Right atrium auricular region (tissue), 2 donors: ENCODE measurements around the gene CALML4. TPM values are rescaled to one million over a fixed set of nuclear protein-coding genes. Genes with fewer than 3 reads are reported as not detected.
"Not testable (repeated sequence)": the region's sequence is repeated elsewhere in the genome, so short reads cannot be mapped to it uniquely, and the experiment has no call there.

Experiments
- DNase-seq: peaks from one replicate; pipeline ENCODE4 v3.0.0-alpha.2; 2019; ENCODE audit warnings: low spot score
- H3K27ac ChIP-seq, 2 donors: fragments of 200-600 bp; sonication (generic); 1 replicate in 1 of 2; 2 replicates in 1 of 2; pipeline ENCODE4 v1.5.1; 2016 to 2019
- H3K27me3 ChIP-seq, 2 donors: fragments of 200-600 bp; sonication (generic); one replicate each; pipeline versions ENCODE4 v1.5.1 to v1.6.0; 2017 to 2019
- H3K36me3 ChIP-seq: fragments of 200-600 bp; sonication (generic); one replicate; pipeline ENCODE4 v1.5.1; 2016
- H3K4me1 ChIP-seq, 2 donors: fragments of 200-600 bp; sonication (generic); one replicate each; pipeline versions ENCODE4 v1.5.1 to v1.6.0; 2017 to 2019
- H3K4me3 ChIP-seq, 2 donors: fragments of 200-600 bp; sonication (generic); 1 replicate in 1 of 2; 2 replicates in 1 of 2; pipeline ENCODE4 v1.5.1; 2017 to 2019; ENCODE audit warnings: mild to moderate bottlenecking in 1 of 2, moderate library complexity in 1 of 2
- H3K9me3 ChIP-seq, 2 donors: fragments of 200-600 bp; sonication (generic); one replicate each; pipeline ENCODE4 v1.5.1; 2019
- CTCF ChIP-seq, 2 donors: fragments of 200-600 bp; sonication (generic); IDR thresholded peaks; one replicate each; pipeline ENCODE4 v1.5.1; 2019; ENCODE audit warnings: antibody characterized with exemption in 2 of 2
- total RNA-seq, 2 donors: library from RNA; depleted of rRNA; stranded (reverse); fragments of >200 nt; gene quantifications; one replicate each; pipeline ENCODE4 v1.1.0, GENCODE V29; 2016

The CALML4 gene
- total RNA-seq, 2 donors from 2014 or later, result 0.52 to 2.1 TPM

GRCh38 chr15:68173119-68173518 is 32.0 kb downstream of the CALML4 start:
- TF ChIP-seq CTCF (IDR thresholded peaks at IDR 0.05), result no peak
- H3K27ac ChIP-seq, result no peak overlapping the region
- H3K27me3 ChIP-seq, result no peaks in the 10 kb centered on the region
- peaks cover 0 to 9% of the 10 kb centered on the region in 2 donors for H3K4me1 ChIP-seq
- no peaks in the 10 kb centered on the region for H3K9me3 ChIP-seq
- peaks cover 28% of the 10 kb centered on the region for H3K36me3 ChIP-seq
- no peak overlapping the region for H3K4me3 ChIP-seq
- no peak for DNase-seq

- not testable (repeated sequence) for H3K9me3 ChIP-seq, H3K4me3 ChIP-seq, H3K27me3 ChIP-seq, H3K27ac ChIP-seq, DNase-seq, H3K4me1 ChIP-seq
- H3K36me3 ChIP-seq, result peaks cover 28% of the 10 kb centered on the region
These were observed 33.1 kb downstream of the CALML4 start for GRCh38 chr15:68172037-68172436.

GRCh38 chr15:68166847-68167246 is 38.3 kb downstream of the CALML4 start:
- H3K4me3 ChIP-seq, result no peak overlapping the region
- no peaks in the 10 kb centered on the region for H3K9me3 ChIP-seq
- H3K27ac ChIP-seq, result no peak overlapping the region
- no peaks in the 10 kb centered on the region for H3K4me1 ChIP-seq
- H3K27me3 ChIP-seq, result no peaks in the 10 kb centered on the region
- TF ChIP-seq CTCF (IDR thresholded peaks at IDR 0.05), result no peak
- peaks cover 27% of the 10 kb centered on the region for H3K36me3 ChIP-seq
- DNase-seq, result no peak

GRCh38 chr15:68163191-68163590 is 41.9 kb downstream of the CALML4 start:
- DNase-seq, result no peak
- TF ChIP-seq CTCF (IDR thresholded peaks at IDR 0.05), result no peak
- Histone ChIP-seq H3K9me3 (no peaks in the 10 kb centered on the region), H3K36me3 (peaks cover 33% of the 10 kb centered on the region), H3K4me3 (no peak overlapping the region), H3K27ac (no peak overlapping the region), H3K4me1 (no peaks in the 10 kb centered on the region), H3K27me3 (no peaks in the 10 kb centered on the region)

- Histone ChIP-seq H3K4me3 (no peak overlapping the region), H3K9me3 (no peaks in the 10 kb centered on the region), H3K36me3 (peaks cover 27% of the 10 kb centered on the region), H3K4me1 (no peaks in the 10 kb centered on the region), H3K27me3 (no peaks in the 10 kb centered on the region), H3K27ac (no peak overlapping the region)
- no peak for TF ChIP-seq CTCF (IDR thresholded peaks at IDR 0.05)
- DNase-seq, result no peak
These were observed 47.0 kb downstream of the CALML4 start for GRCh38 chr15:68158046-68158628.

- Histone ChIP-seq H3K36me3 (peaks cover 17% of the 10 kb centered on the region), H3K9me3 (no peaks in the 10 kb centered on the region), H3K4me3 (no peak overlapping the region), H3K27ac (no peak overlapping the region), H3K27me3 (no peaks in the 10 kb centered on the region), H3K4me1 (no peaks in the 10 kb centered on the region)
- no peak for DNase-seq
- TF ChIP-seq CTCF (IDR thresholded peaks at IDR 0.05), result no peak
These were observed 48.1 kb downstream of the CALML4 start for GRCh38 chr15:68157074-68157473.
